Measurements from ENCODE around the gene CD200. TPM values are rescaled to one million over a fixed set of nuclear protein-coding genes. Genes with fewer than 3 reads are reported as not detected.

CD200 gene
- total RNA-seq = 4.7 and 6.7 TPM in 2 replicates

GRCh38 chr3:112333002-112333380 is at the start of gene CD200:
TSS of gene CD200 (plus strand) at chr3:112333156. CDS start at chr3:112333213, 57 bp downstream.

GRCh38 chr3:112293368-112294321 is 39.3 kb upstream of the CD200 start, which contains the start of gene SLC9C1:
TSS of gene SLC9C1 (minus strand) at chr3:112294216. CDS start at chr3:112286791, 7,425 bp downstream.

Other genes starting within 250 kb of the CD200 start
- gene C3orf52, start 246.8 kb upstream of the CD200 start, total RNA-seq = 8.6 and 16.8 TPM in 2 replicates
- gene GCSAM, start 199.9 kb upstream of the CD200 start, total RNA-seq = not detected in 2 replicates
- 0.11 and 0.17 TPM in 2 replicates for gene SLC9C1, start 38.9 kb upstream of the CD200 start, total RNA-seq
- gene BTLA, start 166.3 kb downstream of the CD200 start, total RNA-seq = 0.09 TPM in 1 of 2 replicates, not detected in the other
- 55.6 and 71.2 TPM in 2 replicates for gene ATG3, start 228.8 kb downstream of the CD200 start, total RNA-seq
- gene SLC35A5, start 228.9 kb downstream of the CD200 start, total RNA-seq = 35.2 and 35.5 TPM in 2 replicates

Measured in dermis lymphatic vessel endothelial cell (primary cell).